VCaP (cell line): Measurements from ENCODE around the gene SYT6.

Source experiments
- H3K27ac ChIP-seq: fragments of 450-650 bp; 2 replicates; pipeline ENCODE4 v1.5.1; 2017
- CTCF ChIP-seq: fragments of 450-650 bp; conservative IDR thresholded peaks from 2 replicates; pipeline ENCODE4 v1.5.1; 2017; ENCODE audit warnings: mild to moderate bottlenecking, moderate library complexity

The SYT6 gene

GRCh38 chr1:114181356-114181755, 27.7 kb upstream of the SYT6 start:
- no peak for TF ChIP-seq CTCF
- H3K27ac ChIP-seq = no peak overlapping the region

GRCh38 chr1:114180742-114181141, 27.1 kb upstream of the SYT6 start:
- no peak for TF ChIP-seq CTCF
- H3K27ac ChIP-seq = no peak overlapping the region

GRCh38 chr1:114178936-114179335, 25.3 kb upstream of the SYT6 start:
- no peak for TF ChIP-seq CTCF
- peak overlapping the region; percentile 26; the same call in 1 of the 2 replicates for H3K27ac ChIP-seq

GRCh38 chr1:114177282-114177681, 23.6 kb upstream of the SYT6 start:
- TF ChIP-seq CTCF = no peak
- no peak overlapping the region for H3K27ac ChIP-seq

GRCh38 chr1:114176366-114176765, 22.7 kb upstream of the SYT6 start:
- TF ChIP-seq CTCF = no peak
- no peak overlapping the region for H3K27ac ChIP-seq

GRCh38 chr1:114173680-114174079, 20.0 kb upstream of the SYT6 start:
- TF ChIP-seq CTCF = no peak
- H3K27ac ChIP-seq = no peak overlapping the region; the same call in 1 of the 2 replicates

GRCh38 chr1:114169509-114169908, 15.8 kb upstream of the SYT6 start:
- no peak for TF ChIP-seq CTCF
- H3K27ac ChIP-seq = no peak overlapping the region

GRCh38 chr1:114167226-114167625, 13.6 kb upstream of the SYT6 start:
- no peak overlapping the region for H3K27ac ChIP-seq
- no peak for TF ChIP-seq CTCF
